Ascending aorta (tissue), 2 donors: ENCODE data around the gene MIDN. TPM values are rescaled to one million over a fixed set of nuclear protein-coding genes. Genes with fewer than 3 reads are reported as not detected.

Source experiments
- DNase-seq, 2 donors: peaks; one replicate each; pipeline ENCODE4 v3.0.0-alpha.2; 2019; ENCODE audit warnings: low spot score in 2 of 2
- H3K27ac ChIP-seq, 2 donors: fragments of 200-600 bp; sonication (generic); one replicate each; pipeline ENCODE4 v1.5.1; 2016 to 2017; ENCODE audit warnings: mild to moderate bottlenecking in 1 of 2
- H3K27me3 ChIP-seq: fragments of 200-600 bp; sonication (generic); one replicate; pipeline ENCODE4 v1.5.1; 2017
- H3K36me3 ChIP-seq, 2 donors: fragments of 200-600 bp; sonication (generic); one replicate each; pipeline ENCODE4 v1.5.1; 2016
- H3K4me1 ChIP-seq, 2 donors: fragments of 200-600 bp; sonication (generic); one replicate each; pipeline ENCODE4 v1.5.1; 2016 to 2017; ENCODE audit warnings: mild to moderate bottlenecking in 1 of 2
- H3K4me3 ChIP-seq, 2 donors: fragments of 200-600 bp; sonication (generic); one replicate each; pipeline ENCODE4 v1.5.1; 2016 to 2017; ENCODE audit warnings: mild to moderate bottlenecking in 1 of 2
- H3K9me3 ChIP-seq, 2 donors: fragments of 200-600 bp; sonication (generic); one replicate each; pipeline ENCODE4 v1.5.1; 2016
- intact Hi-C: fragments of 100-400 bp; cut with DNase I; formaldehyde crosslinking; loops from one replicate; pipeline ENCODE4 v1.15.1; 2023
- total RNA-seq: library from RNA; depleted of rRNA; stranded (reverse); fragments of >200 nt; gene quantifications from one replicate; pipeline ENCODE4 v1.1.0, GENCODE V29; 2016
- TF ChIP-seq, protein P1 (sequence below), 3 experiments: fragments of 200-600 bp in 2 of 3; fragments of 450-650 bp in 1 of 3; sonication (generic) in 2 of 3; IDR thresholded peaks; one replicate each; pipeline ENCODE4 v1.5.1; 2016 to 2019; ENCODE audit warnings: antibody characterized with exemption in 3 of 3, mild to moderate bottlenecking in 1 of 3, moderate library complexity in 1 of 3

The MIDN gene
- total RNA-seq, 1 donor from 2014 or later = 307 TPM

DNA sequence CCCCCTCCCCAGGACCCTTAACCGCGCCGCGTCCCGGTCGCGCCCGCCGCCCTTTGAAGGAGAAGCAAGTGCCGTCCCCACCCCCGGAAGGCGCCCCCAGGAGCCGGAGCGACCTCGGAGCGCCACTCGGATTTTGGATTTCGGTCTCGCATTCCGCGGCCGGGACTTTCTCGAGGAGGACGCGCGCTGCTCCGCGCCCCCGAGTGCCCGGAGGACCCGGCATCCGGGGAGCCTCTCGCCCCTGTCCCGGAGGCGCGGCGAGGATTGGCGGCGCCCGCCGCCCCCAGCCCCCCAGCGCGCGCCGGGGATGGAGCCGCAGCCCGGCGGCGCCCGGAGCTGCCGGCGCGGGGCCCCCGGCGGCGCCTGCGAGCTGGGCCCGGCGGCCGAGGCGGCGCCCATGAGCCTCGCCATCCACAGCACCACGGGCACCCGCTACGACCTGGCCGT is 1.6 kb downstream of the MIDN start:
- peak overlapping the region; percentile 94 to 98 for H3K27ac ChIP-seq
- H3K9me3 ChIP-seq = no peaks in the 10 kb centered on the region
- TF ChIP-seq, protein P1, sequence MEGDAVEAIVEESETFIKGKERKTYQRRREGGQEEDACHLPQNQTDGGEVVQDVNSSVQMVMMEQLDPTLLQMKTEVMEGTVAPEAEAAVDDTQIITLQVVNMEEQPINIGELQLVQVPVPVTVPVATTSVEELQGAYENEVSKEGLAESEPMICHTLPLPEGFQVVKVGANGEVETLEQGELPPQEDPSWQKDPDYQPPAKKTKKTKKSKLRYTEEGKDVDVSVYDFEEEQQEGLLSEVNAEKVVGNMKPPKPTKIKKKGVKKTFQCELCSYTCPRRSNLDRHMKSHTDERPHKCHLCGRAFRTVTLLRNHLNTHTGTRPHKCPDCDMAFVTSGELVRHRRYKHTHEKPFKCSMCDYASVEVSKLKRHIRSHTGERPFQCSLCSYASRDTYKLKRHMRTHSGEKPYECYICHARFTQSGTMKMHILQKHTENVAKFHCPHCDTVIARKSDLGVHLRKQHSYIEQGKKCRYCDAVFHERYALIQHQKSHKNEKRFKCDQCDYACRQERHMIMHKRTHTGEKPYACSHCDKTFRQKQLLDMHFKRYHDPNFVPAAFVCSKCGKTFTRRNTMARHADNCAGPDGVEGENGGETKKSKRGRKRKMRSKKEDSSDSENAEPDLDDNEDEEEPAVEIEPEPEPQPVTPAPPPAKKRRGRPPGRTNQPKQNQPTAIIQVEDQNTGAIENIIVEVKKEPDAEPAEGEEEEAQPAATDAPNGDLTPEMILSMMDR (IDR thresholded peaks at IDR 0.05) = no peak
- no peak for DNase-seq
- peak overlapping the region; percentile 95 for H3K4me3 ChIP-seq
- peaks cover 20 to 31% of the 10 kb centered on the region in 2 donors for H3K36me3 ChIP-seq
- intact Hi-C loops = loop anchor here (1.0 to 10.0 kb wide), 2 partner anchors 19 to 325 kb away; partner anchors contain the start of genes ARID3A and CIRBP
- H3K27me3 ChIP-seq = no peaks in the 10 kb centered on the region
- H3K4me1 ChIP-seq = peaks cover 28 to 45% of the 10 kb centered on the region in 2 donors

DNA sequence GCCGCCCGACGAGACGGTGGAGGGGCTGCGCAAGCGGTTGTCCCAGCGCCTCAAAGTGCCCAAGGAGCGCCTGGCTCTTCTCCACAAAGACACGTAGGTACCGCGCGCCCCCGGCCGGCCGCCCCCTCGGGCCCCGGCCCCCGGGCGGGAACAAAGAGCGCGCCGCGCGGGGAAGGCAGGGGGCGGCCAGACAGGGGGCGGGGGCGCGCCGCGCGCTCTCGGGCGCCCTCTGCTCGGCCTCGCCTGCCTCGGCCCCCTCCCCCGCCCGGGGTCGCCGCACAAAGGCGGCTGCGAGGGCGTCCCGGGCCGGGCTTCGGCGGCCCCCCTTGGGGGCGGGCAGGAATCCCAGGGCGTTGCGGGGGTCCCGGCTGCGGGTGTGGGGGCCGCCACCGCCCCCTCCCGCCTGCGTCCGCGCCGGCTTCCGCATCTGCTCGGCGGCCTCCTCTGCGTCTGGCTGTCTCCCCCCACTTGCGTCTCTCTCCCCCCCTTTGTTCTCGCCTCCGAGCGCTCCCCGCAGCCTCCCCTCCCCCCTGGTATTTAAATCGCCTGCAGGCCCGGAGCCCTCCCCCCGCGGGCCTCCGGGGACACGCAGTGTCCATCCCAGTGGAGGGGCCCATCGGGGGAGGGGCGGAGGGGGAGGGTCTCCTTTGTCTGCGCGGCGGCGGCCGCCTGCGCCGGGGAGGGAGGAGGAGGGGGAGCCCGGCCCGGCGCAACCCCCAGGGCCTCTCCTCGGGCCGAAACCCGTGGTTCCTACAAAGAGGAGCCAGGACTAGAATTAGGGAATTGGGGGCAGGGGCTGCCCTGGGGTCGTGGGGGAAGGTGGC is 2.3 kb downstream of the MIDN start:
- Histone ChIP-seq H3K9me3 (no peaks in the 10 kb centered on the region), H3K36me3 (peaks cover 26 to 38% of the 10 kb centered on the region in 2 donors), H3K4me3 (peak overlapping the region; percentile 95), H3K4me1 (peaks cover 28 to 45% of the 10 kb centered on the region in 2 donors), H3K27ac (peak overlapping the region; percentile 94 to 98), H3K27me3 (no peaks in the 10 kb centered on the region)
- intact Hi-C loops = no loop called here
- TF ChIP-seq, protein P1 (IDR thresholded peaks at IDR 0.05) = no peak
- DNase-seq = no peak

DNA sequence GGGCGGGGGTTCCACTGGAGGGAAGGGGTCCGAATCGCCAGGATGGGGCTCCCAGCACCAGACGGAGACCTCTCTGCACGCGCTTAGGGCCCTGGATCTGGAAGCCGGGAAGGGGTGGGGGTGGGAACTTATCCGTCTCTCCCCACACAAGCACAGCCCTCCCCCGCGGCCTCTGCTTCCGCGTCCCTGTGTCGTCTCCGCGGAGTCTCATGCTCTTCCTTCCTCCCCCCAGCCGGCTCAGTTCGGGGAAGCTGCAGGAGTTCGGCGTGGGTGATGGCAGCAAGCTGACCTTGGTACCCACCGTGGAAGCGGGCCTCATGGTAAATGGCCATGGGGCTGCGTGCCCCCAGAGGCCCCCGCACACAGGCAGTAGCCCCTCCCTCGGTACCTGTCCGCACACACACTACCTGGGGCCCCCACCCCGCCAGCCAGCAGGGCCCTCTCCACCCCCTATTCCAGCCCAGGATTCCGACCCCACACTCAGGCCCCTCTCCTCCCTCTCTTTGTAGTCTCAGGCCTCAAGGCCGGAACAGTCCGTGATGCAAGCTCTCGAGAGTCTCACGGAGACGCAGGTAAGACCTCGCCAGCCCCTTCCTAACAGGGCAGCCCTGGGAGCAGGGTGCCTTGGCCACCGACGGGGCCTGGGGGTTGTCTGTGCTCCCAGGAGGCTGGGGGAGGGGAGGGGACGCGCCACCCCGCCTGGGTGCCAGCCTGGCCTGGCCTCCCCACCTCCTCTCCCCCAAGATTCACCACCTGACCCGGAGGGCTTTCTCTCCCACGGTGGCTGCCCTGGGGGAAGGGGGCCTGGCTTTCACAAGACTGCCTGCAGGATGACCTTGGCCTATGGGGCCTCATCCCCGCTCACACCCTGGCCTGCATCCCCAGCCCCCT is 3.2 kb downstream of the MIDN start:
- no peaks in the 10 kb centered on the region for H3K9me3 ChIP-seq
- peaks cover 35 to 47% of the 10 kb centered on the region in 2 donors for H3K36me3 ChIP-seq
- H3K27ac ChIP-seq = peak overlapping the region; percentile 94 to 98
- TF ChIP-seq, protein P1 (IDR thresholded peaks at IDR 0.05) = no peak
- no peak for DNase-seq
- H3K4me3 ChIP-seq = peak overlapping the region; percentile 95
- H3K4me1 ChIP-seq = peaks cover 31 to 39% of the 10 kb centered on the region in 2 donors
- H3K27me3 ChIP-seq = no peaks in the 10 kb centered on the region
- intact Hi-C loops = no loop called here

DNA sequence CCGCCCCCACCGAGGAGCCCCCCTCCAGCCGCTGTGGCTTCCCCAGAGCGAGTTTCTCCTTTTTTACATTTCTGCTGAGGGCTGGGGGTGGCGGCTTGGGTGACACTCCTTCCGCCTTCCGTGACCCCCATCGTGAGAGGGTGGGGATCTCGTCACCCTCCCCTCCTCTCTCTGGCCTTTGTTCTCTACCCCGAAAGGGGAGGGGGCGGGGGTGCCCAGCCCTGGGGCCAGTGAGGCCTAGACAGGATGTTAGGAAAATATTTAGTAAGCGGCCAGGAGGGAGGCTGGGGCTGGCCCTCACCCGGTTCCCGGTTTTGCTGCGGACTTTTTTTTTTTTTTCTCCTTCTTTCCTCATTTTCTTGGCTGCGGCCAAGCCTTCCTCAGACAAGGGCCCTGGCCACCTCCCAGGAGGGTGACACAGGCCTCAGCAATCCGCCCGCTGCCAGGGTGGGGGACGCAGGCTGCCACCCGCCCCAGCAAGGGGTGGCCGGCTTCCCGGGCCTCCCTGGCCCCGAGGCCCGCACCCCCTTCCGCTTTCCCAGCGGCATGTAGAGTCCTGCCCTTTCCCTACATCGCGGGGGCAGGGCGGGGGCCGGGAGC is 3.9 kb downstream of the MIDN start:
- intact Hi-C loops = no loop called here
- Histone ChIP-seq H3K36me3 (peaks cover 43 to 54% of the 10 kb centered on the region in 2 donors), H3K4me1 (peaks cover 31 to 38% of the 10 kb centered on the region in 2 donors), H3K9me3 (no peaks in the 10 kb centered on the region), H3K27ac (peak overlapping the region; percentile 94 to 98), H3K4me3 (peak overlapping the region; percentile 95), H3K27me3 (no peaks in the 10 kb centered on the region)
- TF ChIP-seq, protein P1 (IDR thresholded peaks at IDR 0.05) = no peak
- peak; percentile 87 to 97 for DNase-seq

DNA sequence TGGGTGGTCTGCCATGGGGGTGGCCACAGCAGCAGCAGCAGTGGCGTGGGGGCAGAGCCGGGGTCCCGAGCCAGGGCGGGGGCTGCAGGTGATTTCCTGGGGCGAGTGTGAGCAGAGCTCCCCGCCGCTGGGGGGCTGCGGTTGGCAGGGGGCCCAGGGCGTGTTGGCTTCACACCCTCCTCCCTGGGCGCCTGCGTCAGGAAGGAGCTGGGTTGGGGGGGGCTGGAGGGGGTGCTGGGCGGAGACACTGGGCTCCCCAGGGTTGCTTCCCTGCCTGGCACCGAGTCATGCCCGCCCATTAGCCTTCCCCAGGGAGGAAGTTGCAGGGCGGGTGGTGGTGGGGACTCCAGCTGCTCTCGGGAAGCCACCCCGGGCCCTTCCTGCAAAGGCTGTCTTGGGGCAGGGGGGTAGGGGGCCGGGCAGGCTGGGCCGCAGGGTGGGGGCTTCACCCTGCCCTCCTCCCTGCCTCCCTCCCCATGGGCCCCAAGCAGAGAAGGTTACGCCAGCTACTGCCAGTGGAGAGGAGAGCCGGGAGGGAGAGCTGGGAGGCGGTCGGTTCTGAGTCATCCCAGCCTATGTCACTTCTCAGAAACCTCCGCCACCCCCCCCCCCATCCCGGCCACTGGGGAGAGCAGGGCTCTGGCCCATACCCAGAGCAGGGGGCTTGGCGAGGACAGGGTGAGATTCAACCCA is 4.6 kb downstream of the MIDN start:
- Histone ChIP-seq H3K9me3 (no peaks in the 10 kb centered on the region), H3K27ac (peak overlapping the region; percentile 94 to 98), H3K4me3 (peak overlapping the region; percentile 95), H3K4me1 (peaks cover 28 to 33% of the 10 kb centered on the region in 2 donors), H3K27me3 (no peaks in the 10 kb centered on the region), H3K36me3 (peaks cover 49 to 61% of the 10 kb centered on the region in 2 donors)
- intact Hi-C loops = loop anchor here (1.0 kb wide), 1 partner anchor 8 kb away; no protein-coding TSS in a partner anchor
- TF ChIP-seq, protein P1 (IDR thresholded peaks at IDR 0.05) = peak in 2 of 3 experiments; percentile 21 to 36
- peak; percentile 90 to 96 for DNase-seq
